Islet of Langerhans (tissue), 1 donor: Measurements from ENCODE around the gene WASF1.

Experiments
- FAIRE-seq: peaks from one replicate; lab custom pipeline; 2011; peaks lifted over from hg19 to GRCh38; lab: Jason Lieb, UNC

WASF1 gene

GRCh38 chr6:110179406-110180227 lies at the start of gene WASF1:
Gene WASF1 (minus strand): TSS chr6:110179670. CDS start chr6:110127601, 52,069 bp downstream.
- FAIRE-seq: peak; percentile 95

- no peak for FAIRE-seq
Observed at GRCh38 chr6:110226261-110226660, 46.8 kb upstream of the WASF1 start.

- no peak for FAIRE-seq
Observed at GRCh38 chr6:110221738-110222137, 42.3 kb upstream of the WASF1 start.

GRCh38 chr6:110217266-110217665 lies 37.8 kb upstream of the WASF1 start:
- no peak for FAIRE-seq

- FAIRE-seq: no peak
Observed at GRCh38 chr6:110216140-110216539, 36.7 kb upstream of the WASF1 start.

- no peak for FAIRE-seq
Observed at GRCh38 chr6:110214338-110214737, 34.9 kb upstream of the WASF1 start.

GRCh38 chr6:110211753-110212152 lies 32.3 kb upstream of the WASF1 start:
- no peak for FAIRE-seq

GRCh38 chr6:110207652-110208051 lies 28.2 kb upstream of the WASF1 start:
- peak; percentile 53 for FAIRE-seq

GRCh38 chr6:110201151-110201884 lies 21.8 kb upstream of the WASF1 start:
- FAIRE-seq: no peak

GRCh38 chr6:110198561-110198960 lies 19.1 kb upstream of the WASF1 start:
- FAIRE-seq: no peak

GRCh38 chr6:110196874-110197273 lies 17.4 kb upstream of the WASF1 start:
- no peak for FAIRE-seq

GRCh38 chr6:110195639-110196038 lies 16.2 kb upstream of the WASF1 start:
- FAIRE-seq: no peak

GRCh38 chr6:110191477-110191876 lies 12.0 kb upstream of the WASF1 start:
- no peak for FAIRE-seq

GRCh38 chr6:110190726-110191125 lies 11.3 kb upstream of the WASF1 start:
- FAIRE-seq: no peak

- peak; percentile 99 for FAIRE-seq
Observed at GRCh38 chr6:110188791-110189190, 9.3 kb upstream of the WASF1 start.

GRCh38 chr6:110185879-110186278 lies 6.4 kb upstream of the WASF1 start:
- no peak for FAIRE-seq

- FAIRE-seq: no peak
Observed at GRCh38 chr6:110183292-110183885, 3.9 kb upstream of the WASF1 start.

GRCh38 chr6:110181131-110182030 lies 1.9 kb upstream of the WASF1 start:
- FAIRE-seq: no peak

GRCh38 chr6:110180228-110181008 lies 948 bp upstream of the WASF1 start, which contains the start of gene CDC40:
Gene CDC40 (plus strand): TSS chr6:110180427. CDS start chr6:110180445, 18 bp downstream.
- FAIRE-seq: no peak

- no peak for FAIRE-seq
Observed at GRCh38 chr6:110178626-110179405, 654 bp downstream of the WASF1 start.
